Measurements from ENCODE around the gene BAG2.
A peak's percentile ranks its signal among the peaks of the same experiment; 100 is the strongest.

Gene BAG2

GRCh38 chr6:57147401-57147800 lies 24.7 kb upstream of the BAG2 start:
- FAIRE-seq (no peak), DNase-seq (ENCODE audit: insufficient read length) (no peak)
- TF ChIP-seq POLR2AphosphoS5 (IDR thresholded peaks at IDR 0.05; ENCODE audit: low read depth, low read length) (no peak), TAF1 (IDR thresholded peaks at IDR 0.05; ENCODE audit: borderline replicate concordance, low read depth, low read length) (no peak), POLR2A (IDR thresholded peaks at IDR 0.05; ENCODE audit: low read depth, low read length) (no peak)

- FAIRE-seq, result no peak
- TF ChIP-seq POLR2AphosphoS5 (IDR thresholded peaks at IDR 0.05; ENCODE audit: low read depth, low read length), result no peak
- TF ChIP-seq TAF1 (IDR thresholded peaks at IDR 0.05; ENCODE audit: borderline replicate concordance, low read depth, low read length), result no peak
- TF ChIP-seq POLR2A (IDR thresholded peaks at IDR 0.05; ENCODE audit: low read depth, low read length), result no peak
- no peak for DNase-seq (ENCODE audit: insufficient read length)
Measured at GRCh38 chr6:57147955-57148858, 23.9 kb upstream of the BAG2 start.

- DNase-seq (ENCODE audit: insufficient read length) (no peak), FAIRE-seq (no peak)
- no peak for TF ChIP-seq POLR2A (IDR thresholded peaks at IDR 0.05; ENCODE audit: low read depth, low read length)
- TF ChIP-seq TAF1 (IDR thresholded peaks at IDR 0.05; ENCODE audit: borderline replicate concordance, low read depth, low read length), result no peak
- TF ChIP-seq POLR2AphosphoS5 (IDR thresholded peaks at IDR 0.05; ENCODE audit: low read depth, low read length), result no peak
Measured at GRCh38 chr6:57158658-57159057, 13.5 kb upstream of the BAG2 start.

- TF ChIP-seq TAF1 (IDR thresholded peaks at IDR 0.05; ENCODE audit: borderline replicate concordance, low read depth, low read length), result no peak
- TF ChIP-seq POLR2A (IDR thresholded peaks at IDR 0.05; ENCODE audit: low read depth, low read length), result no peak
- no peak for FAIRE-seq
- no peak for DNase-seq (ENCODE audit: insufficient read length)
Measured at GRCh38 chr6:57159127-57159526, 13.0 kb upstream of the BAG2 start.

GRCh38 chr6:57162028-57162427 lies 10.1 kb upstream of the BAG2 start:
- no peak for DNase-seq (ENCODE audit: insufficient read length)
- FAIRE-seq, result no peak
- TF ChIP-seq TAF1 (IDR thresholded peaks at IDR 0.05; ENCODE audit: borderline replicate concordance, low read depth, low read length) (no peak), POLR2AphosphoS5 (IDR thresholded peaks at IDR 0.05; ENCODE audit: low read depth, low read length) (no peak), POLR2A (IDR thresholded peaks at IDR 0.05; ENCODE audit: low read depth, low read length) (no peak)

GRCh38 chr6:57162516-57162915 lies 9.6 kb upstream of the BAG2 start:
- DNase-seq (ENCODE audit: insufficient read length), result no peak
- FAIRE-seq, result no peak

GRCh38 chr6:57163956-57164355 lies 8.2 kb upstream of the BAG2 start:
- FAIRE-seq (no peak), DNase-seq (ENCODE audit: insufficient read length) (no peak)
- no peak for TF ChIP-seq TAF1 (IDR thresholded peaks at IDR 0.05; ENCODE audit: borderline replicate concordance, low read depth, low read length)
- no peak for TF ChIP-seq POLR2A (IDR thresholded peaks at IDR 0.05; ENCODE audit: low read depth, low read length)
- no peak for TF ChIP-seq POLR2AphosphoS5 (IDR thresholded peaks at IDR 0.05; ENCODE audit: low read depth, low read length)

More at GRCh38 chr6:57162516-57162915, 9.6 kb upstream of the BAG2 start:
- no peak for TF ChIP-seq POLR2A (IDR thresholded peaks at IDR 0.05; ENCODE audit: low read depth, low read length)
- no peak for TF ChIP-seq TAF1 (IDR thresholded peaks at IDR 0.05; ENCODE audit: borderline replicate concordance, low read depth, low read length)
- no peak for TF ChIP-seq POLR2AphosphoS5 (IDR thresholded peaks at IDR 0.05; ENCODE audit: low read depth, low read length)

- DNase-seq (ENCODE audit: insufficient read length), result no peak
- TF ChIP-seq POLR2A (IDR thresholded peaks at IDR 0.05; ENCODE audit: low read depth, low read length) (no peak), TAF1 (IDR thresholded peaks at IDR 0.05; ENCODE audit: borderline replicate concordance, low read depth, low read length) (no peak), POLR2AphosphoS5 (IDR thresholded peaks at IDR 0.05; ENCODE audit: low read depth, low read length) (no peak)
- FAIRE-seq, result no peak
Measured at GRCh38 chr6:57165080-57165479, 7.0 kb upstream of the BAG2 start.

GRCh38 chr6:57173056-57173885 lies 1.1 kb downstream of the BAG2 start:
- no peak for TF ChIP-seq POLR2AphosphoS5 (IDR thresholded peaks at IDR 0.05; ENCODE audit: low read depth, low read length)
- TF ChIP-seq TAF1 (IDR thresholded peaks at IDR 0.05; ENCODE audit: borderline replicate concordance, low read depth, low read length), result no peak
- TF ChIP-seq POLR2A (IDR thresholded peaks at IDR 0.05; ENCODE audit: low read depth, low read length), result no peak
- peak; percentile 18 for DNase-seq (ENCODE audit: insufficient read length)
- FAIRE-seq, result peak; percentile 74

- FAIRE-seq, result peak; percentile 60
- TF ChIP-seq POLR2AphosphoS5 (IDR thresholded peaks at IDR 0.05; ENCODE audit: low read depth, low read length) (no peak), POLR2A (IDR thresholded peaks at IDR 0.05; ENCODE audit: low read depth, low read length) (no peak), TAF1 (IDR thresholded peaks at IDR 0.05; ENCODE audit: borderline replicate concordance, low read depth, low read length) (no peak)
- no peak for DNase-seq (ENCODE audit: insufficient read length)
Measured at GRCh38 chr6:57173886-57174510, 1.9 kb downstream of the BAG2 start.

GRCh38 chr6:57174511-57174907 lies 2.4 kb downstream of the BAG2 start:
- DNase-seq (ENCODE audit: insufficient read length) (no peak), FAIRE-seq (no peak)
- no peak for TF ChIP-seq POLR2A (IDR thresholded peaks at IDR 0.05; ENCODE audit: low read depth, low read length)
- no peak for TF ChIP-seq POLR2AphosphoS5 (IDR thresholded peaks at IDR 0.05; ENCODE audit: low read depth, low read length)
- TF ChIP-seq TAF1 (IDR thresholded peaks at IDR 0.05; ENCODE audit: borderline replicate concordance, low read depth, low read length), result no peak

Data from GM12892 (cell line).